Effector memory CD4-positive, alpha-beta T cell (primary cell): ENCODE results near the gene SGSH.
A peak's percentile ranks its signal among the peaks of the same experiment; 100 is the strongest.

Source experiments
- DNase-seq, 3 donors: peaks; one replicate each; pipeline ENCODE4 v3.0.0-alpha.2; 2020
- H3K27ac ChIP-seq: 2 replicates; pipeline ENCODE4 v1.7.0; 2013; ENCODE audit warnings: mild to moderate bottlenecking, low read length, moderate library complexity; ENCODE audit not compliant: insufficient read depth, poor library complexity, severe bottlenecking
- H3K27me3 ChIP-seq: replicated peaks from 2 replicates; pipeline ENCODE4 v1.7.0; 2013; ENCODE audit warnings: mild to moderate bottlenecking, low read length; ENCODE audit not compliant: insufficient read depth, control insufficient read depth, poor library complexity, severe bottlenecking
- H3K36me3 ChIP-seq: 2 replicates; pipeline ENCODE4 v1.7.0; 2013; ENCODE audit warnings: mild to moderate bottlenecking, low read length, moderate library complexity; ENCODE audit not compliant: control insufficient read depth, insufficient read depth
- H3K4me1 ChIP-seq: 2 replicates; pipeline ENCODE4 v1.7.0; 2013; ENCODE audit warnings: low read length, mild to moderate bottlenecking; ENCODE audit not compliant: control insufficient read depth, insufficient read depth, poor library complexity, severe bottlenecking
- H3K4me3 ChIP-seq: 2 replicates; pipeline ENCODE4 v1.7.0; 2013; ENCODE audit warnings: low read length, low read depth, mild to moderate bottlenecking; ENCODE audit not compliant: insufficient read depth, poor library complexity, severe bottlenecking
- H3K9me3 ChIP-seq: 2 replicates; pipeline ENCODE4 v1.7.0; 2013; ENCODE audit warnings: mild to moderate bottlenecking, low read length, moderate library complexity; ENCODE audit not compliant: control insufficient read depth
- total RNA-seq, 3 donors: gene quantifications; one replicate each; lab custom pipeline; 2026; lab: John Stamatoyannopoulos, UW

The SGSH gene
- total RNA-seq = 70.6 to 90.6 (median 77.8) reads per million in 3 donors

GRCh38 chr17:80220054-80220735, at the start of gene SGSH, which contains the start of gene SLC26A11:
SGSH (minus strand) TSS chr17:80220333; CDS start chr17:80220313, 20 bp downstream.
SLC26A11 (plus strand) TSS chr17:80220427; CDS start chr17:80221561, 1,134 bp downstream.
- H3K9me3 ChIP-seq = no peaks in the 10 kb centered on the region

GRCh38 chr17:80269405-80269807, 49.3 kb upstream of the SGSH start:
- Histone ChIP-seq H3K36me3 (peaks cover 51% of the 10 kb centered on the region), H3K4me3 (no peak overlapping the region), H3K9me3 (no peaks in the 10 kb centered on the region), H3K27ac (peak overlapping the region; percentile 0), H3K27me3 (no peaks in the 10 kb centered on the region), H3K4me1 (peaks cover 34% of the 10 kb centered on the region)
- DNase-seq = no peak

More at GRCh38 chr17:80220054-80220735, at the start of gene SGSH, which contains the start of gene SLC26A11:
- Histone ChIP-seq H3K27ac (peak within 1 kb of the TSS; percentile 95), H3K4me1 (peaks cover 27% of the 10 kb centered on the region), H3K27me3 (no peaks in the 10 kb centered on the region), H3K36me3 (peaks cover 14% of the 10 kb centered on the region), H3K4me3 (peak within 1 kb of the TSS; percentile 88)
- peak; percentile 34 to 60 (median 38) for DNase-seq

GRCh38 chr17:80268427-80268826, 48.3 kb upstream of the SGSH start:
- Histone ChIP-seq H3K27ac (no peak overlapping the region), H3K4me3 (no peak overlapping the region), H3K4me1 (peaks cover 29% of the 10 kb centered on the region), H3K36me3 (peaks cover 43% of the 10 kb centered on the region), H3K27me3 (no peaks in the 10 kb centered on the region), H3K9me3 (no peaks in the 10 kb centered on the region)
- no peak for DNase-seq

- Histone ChIP-seq H3K27ac (no peak overlapping the region), H3K4me3 (no peak overlapping the region), H3K9me3 (no peaks in the 10 kb centered on the region), H3K27me3 (no peaks in the 10 kb centered on the region), H3K4me1 (peaks cover 36% of the 10 kb centered on the region), H3K36me3 (peaks cover 36% of the 10 kb centered on the region)
- no peak for DNase-seq
Measured at GRCh38 chr17:80267391-80267790, 47.3 kb upstream of the SGSH start.

GRCh38 chr17:80265205-80266068, 45.3 kb upstream of the SGSH start:
- Histone ChIP-seq H3K36me3 (peaks cover 35% of the 10 kb centered on the region), H3K4me1 (peaks cover 46% of the 10 kb centered on the region), H3K27ac (peak overlapping the region; percentile 88), H3K27me3 (no peaks in the 10 kb centered on the region), H3K9me3 (no peaks in the 10 kb centered on the region), H3K4me3 (peak overlapping the region; percentile 77)
- DNase-seq = peak; percentile 48 to 56 (median 50)

- peaks cover 47% of the 10 kb centered on the region for H3K4me1 ChIP-seq
Measured at GRCh38 chr17:80264205-80265075, 44.3 kb upstream of the SGSH start.

GRCh38 chr17:80263253-80264204, 43.4 kb upstream of the SGSH start:
- peaks cover 47% of the 10 kb centered on the region for H3K4me1 ChIP-seq
- no peaks in the 10 kb centered on the region for H3K27me3 ChIP-seq
- no peaks in the 10 kb centered on the region for H3K9me3 ChIP-seq
- peak overlapping the region; percentile 88 for H3K27ac ChIP-seq
- H3K36me3 ChIP-seq = peaks cover 16% of the 10 kb centered on the region
- peak; percentile 67 to 84 (median 71) for DNase-seq
- H3K4me3 ChIP-seq = peak overlapping the region; percentile 77

More at GRCh38 chr17:80264205-80265075, 44.3 kb upstream of the SGSH start:
- peak overlapping the region; percentile 88 for H3K27ac ChIP-seq
- no peaks in the 10 kb centered on the region for H3K27me3 ChIP-seq
- peak overlapping the region; percentile 77 for H3K4me3 ChIP-seq
- peaks cover 25% of the 10 kb centered on the region for H3K36me3 ChIP-seq
- no peaks in the 10 kb centered on the region for H3K9me3 ChIP-seq
- DNase-seq = peak; percentile 36 to 44 (median 37)

GRCh38 chr17:80262775-80263244, 42.7 kb upstream of the SGSH start:
- Histone ChIP-seq H3K27ac (peak overlapping the region; percentile 88), H3K4me3 (peak overlapping the region; percentile 77), H3K4me1 (peaks cover 47% of the 10 kb centered on the region), H3K9me3 (no peaks in the 10 kb centered on the region), H3K27me3 (no peaks in the 10 kb centered on the region), H3K36me3 (peaks cover 9% of the 10 kb centered on the region)
- no peak for DNase-seq
